Common myeloid progenitor, CD34-positive (primary cell): ENCODE data around the gene HMGCL.

Experiments used
- CTCF ChIA-PET: fragments of 350-600 bp; sonication (Branson Sonifier 250); formaldehyde crosslinking; loops from one replicate; lab custom pipeline; 2021; ENCODE audit warnings: antibody characterized with exemption; lab: Charles Lee
- POLR2A ChIA-PET: fragments of 350-600 bp; sonication (Branson Sonifier 250); formaldehyde crosslinking; loops from one replicate; lab custom pipeline; 2021; ENCODE audit warnings: antibody characterized with exemption; lab: Charles Lee
- DNase-seq, 3 donors: peaks; one replicate each; pipeline versions ENCODE4 v3.0.0 to v3.0.0-alpha.2; 2013
- H3K27ac ChIP-seq, 2 experiments: 1 replicate in 1 of 2; 2 replicates in 1 of 2; pipeline ENCODE4 v1.7.0; 2013; ENCODE audit warnings: inconsistent platforms in 2 of 2, low read length in 2 of 2, mild to moderate bottlenecking in 2 of 2, low read depth in 1 of 2, moderate library complexity in 1 of 2; ENCODE audit not compliant: severe bottlenecking in 2 of 2, insufficient read depth in 1 of 2, poor library complexity in 1 of 2
- H3K27me3 ChIP-seq, 5 experiments: replicated peaks in 2 of 5; 1 replicate in 3 of 5; 2 replicates in 2 of 5; pipeline versions ENCODE4 v1.6.1 to v1.7.0; 2013; ENCODE audit warnings: low read length in 4 of 5, mild to moderate bottlenecking in 2 of 5, moderate library complexity in 2 of 5, inconsistent platforms in 1 of 5; ENCODE audit not compliant: insufficient read depth in 5 of 5, control insufficient read depth in 4 of 5
- H3K36me3 ChIP-seq, 4 experiments: 1 replicate in 2 of 4; 2 replicates in 2 of 4; pipeline versions ENCODE4 v1.6.1 to v1.7.0; 2013; ENCODE audit warnings: low read length in 3 of 4, control low read depth in 1 of 4, mild to moderate bottlenecking in 1 of 4; ENCODE audit not compliant: control insufficient read depth in 4 of 4, insufficient read depth in 4 of 4
- H3K4me1 ChIP-seq, 4 experiments: 1 replicate in 3 of 4; 2 replicates in 1 of 4; pipeline versions ENCODE4 v1.6.1 to v1.7.1; 2013; ENCODE audit warnings: low read length in 3 of 4, mild to moderate bottlenecking in 3 of 4, control low read depth in 1 of 4, inconsistent platforms in 1 of 4, moderate library complexity in 1 of 4; ENCODE audit not compliant: control insufficient read depth in 4 of 4, insufficient read depth in 4 of 4; ENCODE audit errors: control extremely low read depth in 1 of 4
- H3K4me3 ChIP-seq, 7 experiments: 1 replicate in 4 of 7; 2 replicates in 3 of 7; pipeline versions ENCODE4 v1.5.1 to v1.7.0; 2013; ENCODE audit warnings: mild to moderate bottlenecking in 7 of 7, low read length in 6 of 7, moderate library complexity in 6 of 7, inconsistent platforms in 2 of 7, low read depth in 2 of 7, control low read depth in 1 of 7; ENCODE audit not compliant: insufficient read depth in 4 of 7, control insufficient read depth in 1 of 7; ENCODE audit errors: extremely low read depth in 1 of 7
- H3K9me3 ChIP-seq, 5 experiments: 1 replicate in 4 of 5; 2 replicates in 1 of 5; pipeline versions ENCODE4 v1.6.1 to v1.7.1; 2013; ENCODE audit warnings: low read length in 4 of 5, mild to moderate bottlenecking in 2 of 5, inconsistent platforms in 1 of 5, low read depth in 1 of 5, moderate library complexity in 1 of 5; ENCODE audit not compliant: control insufficient read depth in 4 of 5, insufficient read depth in 2 of 5; ENCODE audit errors: control extremely low read depth in 1 of 5
- WGBS: methylation state at CpG from one replicate; pipeline ENCODE4 v1.1.5; 2013; ENCODE audit not compliant: insufficient coverage; 5-methylcytosine and 5-hydroxymethylcytosine counted together

The HMGCL gene

GRCh38 chr1:23823767-23824166 is 1.5 kb downstream of the HMGCL start:
- WGBS = 91% methylated on average over 6 of the region's 7 CpGs
- CTCF ChIA-PET = interaction anchor here (0.7 to 9.4 kb wide), 7 partner anchors 10 to 93 kb away, joined by 3 to 87 read pairs (median 6); partner anchors contain the start of genes LYPLA2 and PITHD1
- Histone ChIP-seq H3K9me3 (no peaks in the 10 kb centered on the region), H3K4me3 (peak overlapping the region in 1 of 7 experiments; percentile 23), H3K36me3 (peaks cover 0 to 2% (median 0%) of the 10 kb centered on the region in 4 experiments), H3K27me3 (no peaks in the 10 kb centered on the region), H3K4me1 (peaks cover 4 to 18% (median 15%) of the 10 kb centered on the region in 4 experiments), H3K27ac (no peak overlapping the region)
- DNase-seq = no peak
- POLR2A ChIA-PET = interaction anchor here (2.2 kb wide), 1 partner anchor 15 kb away, joined by 11 read pairs; no protein-coding TSS in a partner anchor

DNA sequence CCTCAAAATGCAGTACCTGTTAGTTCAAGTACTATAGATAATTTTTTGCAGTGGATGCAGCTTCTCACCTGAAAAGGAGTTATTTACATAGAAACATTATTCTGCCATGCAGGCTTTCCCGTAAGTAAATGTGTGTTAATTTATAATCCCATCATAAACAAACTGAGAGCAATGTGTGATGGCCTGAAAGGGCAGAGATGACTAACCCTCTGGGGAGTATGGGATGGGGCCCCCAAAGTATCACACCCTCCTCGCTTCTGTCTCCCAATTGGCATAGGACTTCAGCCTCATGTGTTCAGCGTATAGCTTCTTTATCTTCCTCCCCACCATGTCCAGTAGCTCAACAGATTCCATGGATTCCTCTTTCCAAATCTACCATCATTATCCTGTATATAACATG is 7.6 kb downstream of the HMGCL start:
- Histone ChIP-seq H3K36me3 (peaks cover 4 to 32% (median 20%) of the 10 kb centered on the region in 4 experiments), H3K4me1 (peaks cover 0 to 21% (median 18%) of the 10 kb centered on the region in 4 experiments), H3K4me3 (no peak overlapping the region), H3K27ac (peak overlapping the region in 1 of 2 experiments; percentile 65), H3K9me3 (no peaks in the 10 kb centered on the region), H3K27me3 (no peaks in the 10 kb centered on the region)
- WGBS = 100% methylated on average over 2 of the region's 3 CpGs
- ChIA-PET POLR2A (no interaction called here), CTCF (interaction anchor here (0.9 to 2.0 kb wide), 7 partner anchors 10 to 47 kb away, joined by 3 to 8 read pairs (median 3); partner anchors contain the start of gene LYPLA2)
- no peak for DNase-seq

- peaks cover 0 to 21% (median 18%) of the 10 kb centered on the region in 4 experiments for H3K4me1 ChIP-seq
- H3K27ac ChIP-seq = peak overlapping the region in 1 of 2 experiments; percentile 65
- H3K9me3 ChIP-seq = no peaks in the 10 kb centered on the region
- CTCF ChIA-PET = interaction anchor here (0.9 to 2.0 kb wide), 12 partner anchors 8 to 139 kb away, joined by 3 to 11 read pairs (median 4); partner anchors contain the start of gene FUCA1
- DNase-seq = peak in 2 of 3 donors; percentile 46 to 71
- H3K36me3 ChIP-seq = peaks cover 4 to 36% (median 24%) of the 10 kb centered on the region in 4 experiments
- no peak overlapping the region for H3K4me3 ChIP-seq
- no peaks in the 10 kb centered on the region for H3K27me3 ChIP-seq
- POLR2A ChIA-PET = interaction anchor here (0.9 kb wide), 1 partner anchor 8 kb away, joined by 4 read pairs; the partner anchor contains the start of gene HMGCL
These were observed 8.3 kb downstream of the HMGCL start for GRCh38 chr1:23816906-23817305.

GRCh38 chr1:23816361-23816760 is 8.9 kb downstream of the HMGCL start:
- 89% methylated on average over 3 of the region's 3 CpGs for WGBS
- Histone ChIP-seq H3K27ac (peak overlapping the region in 1 of 2 experiments; percentile 65), H3K9me3 (no peaks in the 10 kb centered on the region), H3K4me1 (peaks cover 0 to 23% (median 21%) of the 10 kb centered on the region in 4 experiments), H3K36me3 (peaks cover 4 to 36% (median 24%) of the 10 kb centered on the region in 4 experiments), H3K4me3 (no peak overlapping the region), H3K27me3 (no peaks in the 10 kb centered on the region)
- ChIA-PET POLR2A (interaction anchor here (0.9 kb wide), 1 partner anchor 9 kb away, joined by 4 read pairs; the partner anchor contains the start of gene HMGCL), CTCF (interaction anchor here (1.2 to 2.0 kb wide), 11 partner anchors 8 to 140 kb away, joined by 3 to 11 read pairs (median 4); partner anchors contain the start of gene FUCA1)
- DNase-seq = no peak

- peaks cover 3 to 44% (median 39%) of the 10 kb centered on the region in 4 experiments for H3K4me1 ChIP-seq
- ChIA-PET CTCF (interaction anchor here (1.1 to 1.5 kb wide), 3 partner anchors 11 to 103 kb away, joined by 3 to 6 read pairs (median 5); partner anchors contain the start of gene HMGCL), POLR2A (no interaction called here)
- no peak overlapping the region for H3K4me3 ChIP-seq
- H3K27me3 ChIP-seq = no peaks in the 10 kb centered on the region
- H3K27ac ChIP-seq = no peak overlapping the region
- no peak for DNase-seq
- 97% methylated on average over 4 of the region's 4 CpGs for WGBS
- H3K36me3 ChIP-seq = peaks cover 4 to 36% (median 23%) of the 10 kb centered on the region in 4 experiments
- no peaks in the 10 kb centered on the region for H3K9me3 ChIP-seq
These were observed 11.2 kb downstream of the HMGCL start for GRCh38 chr1:23814016-23814415.

DNA sequence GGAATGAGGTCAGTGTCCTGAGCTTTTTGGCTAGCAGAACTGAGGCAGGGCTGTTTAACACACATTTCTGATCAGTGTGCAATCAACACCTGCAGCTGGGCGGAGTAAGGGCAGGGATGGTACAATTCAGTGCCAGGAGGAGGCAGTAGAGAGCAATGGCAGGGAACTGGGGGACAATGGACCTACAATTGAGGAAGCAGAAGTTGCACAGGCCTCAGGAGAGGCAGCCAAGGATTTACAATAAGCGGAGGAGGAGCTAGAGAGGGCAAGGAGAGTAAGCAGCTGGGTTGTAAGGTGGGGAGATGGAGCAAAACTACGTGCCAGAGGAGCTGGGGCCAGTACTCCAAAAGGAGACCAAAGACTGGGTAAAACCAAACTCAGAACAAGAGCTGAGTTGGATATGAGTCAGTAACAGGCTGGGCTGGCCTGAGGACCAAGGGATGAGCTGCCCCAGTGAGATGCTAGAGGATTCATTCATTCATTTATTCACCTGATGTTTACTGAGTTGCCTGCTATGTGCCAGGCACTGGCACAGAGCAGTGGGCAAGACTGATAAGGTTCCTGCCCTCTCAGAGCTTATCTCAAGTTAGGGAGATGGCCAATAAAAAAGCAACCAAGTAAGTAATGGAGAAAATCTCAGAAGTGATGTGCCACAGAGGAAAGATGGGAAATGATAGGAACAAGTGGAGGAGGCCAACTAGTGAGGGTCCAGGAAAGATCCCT is 14.2 kb downstream of the HMGCL start:
- peaks cover 3 to 23% (median 17%) of the 10 kb centered on the region in 4 experiments for H3K36me3 ChIP-seq
- no peak overlapping the region for H3K27ac ChIP-seq
- CTCF ChIA-PET = interaction anchor here (0.7 to 8.1 kb wide), 34 partner anchors 8 to 301 kb away, joined by 3 to 108 read pairs (median 7); partner anchors contain the start of genes CNR2, FUCA1, GALE and HMGCL
- POLR2A ChIA-PET = interaction anchor here (0.6 to 1.2 kb wide), 4 partner anchors 9 to 87 kb away, joined by 3 to 4 read pairs (median 3); partner anchors contain the start of gene HMGCL
- WGBS = 20% methylated on average over 3 of the region's 3 CpGs
- H3K4me3 ChIP-seq = no peak overlapping the region
- no peaks in the 10 kb centered on the region for H3K27me3 ChIP-seq
- peaks cover 6 to 51% (median 41%) of the 10 kb centered on the region in 4 experiments for H3K4me1 ChIP-seq
- H3K9me3 ChIP-seq = no peaks in the 10 kb centered on the region
- peak; percentile 89 to 96 (median 95) for DNase-seq
